ENCODE measurements around the gene KCNK18.

The KCNK18 gene

GRCh38 chr10:117197189-117197588 lies at the start of gene KCNK18:
Gene KCNK18 (plus strand): TSS chr10:117197489. CDS start chr10:117197489, 0 bp downstream.
- FAIRE-seq, result no peak

GRCh38 chr10:117148284-117148683 lies 49.0 kb upstream of the KCNK18 start:
- FAIRE-seq, result no peak

GRCh38 chr10:117152668-117153067 lies 44.6 kb upstream of the KCNK18 start:
- FAIRE-seq, result no peak

- no peak for FAIRE-seq
These were observed 39.0 kb upstream of the KCNK18 start for GRCh38 chr10:117158297-117158696.

GRCh38 chr10:117159390-117159789 lies 37.9 kb upstream of the KCNK18 start:
- no peak for FAIRE-seq

- no peak for FAIRE-seq
These were observed 36.7 kb upstream of the KCNK18 start for GRCh38 chr10:117160567-117160966.

GRCh38 chr10:117161386-117162033 lies 35.8 kb upstream of the KCNK18 start:
- FAIRE-seq, result no peak

GRCh38 chr10:117162093-117163060 lies 34.9 kb upstream of the KCNK18 start:
- no peak for FAIRE-seq

GRCh38 chr10:117163061-117163953 lies 34.0 kb upstream of the KCNK18 start:
- FAIRE-seq, result no peak

GRCh38 chr10:117163954-117164548 lies 33.2 kb upstream of the KCNK18 start:
- FAIRE-seq, result no peak

GRCh38 chr10:117164592-117165537 lies 32.4 kb upstream of the KCNK18 start:
- no peak for FAIRE-seq

- FAIRE-seq, result no peak
These were observed 31.5 kb upstream of the KCNK18 start for GRCh38 chr10:117165538-117166417.

- FAIRE-seq, result no peak
These were observed 30.6 kb upstream of the KCNK18 start for GRCh38 chr10:117166418-117167345.

GRCh38 chr10:117167346-117167788 lies 29.9 kb upstream of the KCNK18 start:
- no peak for FAIRE-seq

- FAIRE-seq, result no peak
These were observed 29.3 kb upstream of the KCNK18 start for GRCh38 chr10:117167789-117168674.

- no peak for FAIRE-seq
These were observed 28.6 kb upstream of the KCNK18 start for GRCh38 chr10:117168729-117169128.

- FAIRE-seq, result no peak
These were observed 27.8 kb upstream of the KCNK18 start for GRCh38 chr10:117169480-117169879.

GRCh38 chr10:117170244-117170643 lies 27.0 kb upstream of the KCNK18 start:
- no peak for FAIRE-seq
